OCI-LY3 (cell line): ENCODE data around the gene FYB2.

Experiments
- H2AFZ ChIP-seq: fragments of 200-600, 300-600 bp; shearing (Covaris generic); 2 replicates; pipeline ENCODE4 v1.6.0; 2014; ENCODE audit warnings: antibody characterized with exemption, low read depth, low read length
- H3K27ac ChIP-seq: fragments of 200-600, 300-600 bp; sonication (generic); 2 replicates; pipeline ENCODE4 v1.5.1; 2014; ENCODE audit warnings: mild to moderate bottlenecking, low read length, moderate library complexity, mixed read lengths
- H3K27me3 ChIP-seq: fragments of 200-600, 300-600 bp; sonication (generic); 2 replicates; pipeline ENCODE4 v1.6.1; 2014; ENCODE audit warnings: low read depth, low read length, mixed read lengths
- H3K36me3 ChIP-seq: fragments of 200-600, 300-600 bp; sonication (generic); replicated peaks from 2 replicates; pipeline ENCODE3; 2014; ENCODE audit warnings: low read depth, low read length, mixed read lengths
- H3K4me1 ChIP-seq: fragments of 300-600, 200-600 bp; sonication (generic); 2 replicates; pipeline ENCODE4 v1.6.1; 2014; ENCODE audit warnings: low read length, mixed read lengths
- H3K4me2 ChIP-seq: fragments of 200-600, 300-600 bp; sonication (generic); 2 replicates; pipeline ENCODE4 v1.6.1; 2014; ENCODE audit warnings: low read length, mixed read lengths
- H3K4me3 ChIP-seq: fragments of 300-600, 200-600 bp; sonication (generic); 2 replicates; pipeline ENCODE4 v1.5.1; 2014; ENCODE audit warnings: antibody characterized with exemption, mild to moderate bottlenecking, low read length, moderate library complexity
- H3K79me2 ChIP-seq: fragments of 300-600, 200-600 bp; shearing (Covaris generic); 2 replicates; pipeline ENCODE4 v1.6.1; 2014; ENCODE audit warnings: mild to moderate bottlenecking, low read length, mixed read lengths
- H3K9ac ChIP-seq: fragments of 300-600, 200-600 bp; shearing (Covaris generic); 2 replicates; pipeline ENCODE4 v1.6.0; 2014; ENCODE audit warnings: mild to moderate bottlenecking, low read length, moderate library complexity
- H3K9me3 ChIP-seq: fragments of 200-600, 300-600 bp; shearing (Covaris generic); 2 replicates; pipeline ENCODE4 v1.6.1; 2014; ENCODE audit warnings: low read length, mixed read lengths; ENCODE audit not compliant: insufficient read depth
- H4K20me1 ChIP-seq: fragments of 200-600, 300-600 bp; sonication (generic); 2 replicates; pipeline ENCODE4 v1.6.1; 2016; ENCODE audit warnings: low read length, mixed read lengths; ENCODE audit not compliant: insufficient read depth
- EZH2phosphoT487 ChIP-seq: fragments of 200-600 bp; shearing (Covaris generic); IDR thresholded peaks from 2 replicates; pipeline ENCODE4 v1.6.1; 2018; ENCODE audit warnings: antibody characterized with exemption, mixed run types, low read depth
- TF ChIP-seq, protein P1 (sequence below): fragments of 200-600, 300-600 bp; sonication (generic); IDR thresholded peaks from 2 replicates; pipeline ENCODE4 v1.5.1; 2014; ENCODE audit warnings: antibody characterized with exemption, low read length, low read depth

The FYB2 gene

DNA sequence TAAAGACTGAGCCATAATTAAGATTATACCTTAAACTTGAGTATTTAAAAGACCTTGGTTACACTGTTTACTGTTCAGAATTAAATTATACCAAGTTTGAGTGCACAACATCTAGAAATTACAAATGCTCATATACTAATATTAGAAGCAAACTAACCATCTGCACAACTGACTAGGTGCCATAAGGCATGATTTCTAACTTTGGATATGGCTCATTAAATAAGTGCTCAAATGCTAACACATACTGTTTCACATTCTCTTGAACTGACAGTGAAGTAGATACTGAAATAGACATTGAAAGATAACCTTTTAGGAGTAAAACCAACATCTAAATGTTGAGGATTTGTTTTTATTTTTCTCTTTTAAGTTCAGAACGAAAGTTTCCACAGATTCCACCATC lies 100.0 kb downstream of the FYB2 start:
- Histone ChIP-seq H3K79me2 (no peaks in the 10 kb centered on the region), H4K20me1 (no peaks in the 10 kb centered on the region), H3K36me3 (no peaks in the 10 kb centered on the region), H3K27me3 (no peaks in the 10 kb centered on the region), H3K4me1 (no peaks in the 10 kb centered on the region), H3K4me3 (no peak overlapping the region), H3K4me2 (no peak overlapping the region), H3K9ac (no peak overlapping the region), H3K9me3 (no peaks in the 10 kb centered on the region), H2AFZ (no peak overlapping the region), H3K27ac (no peak overlapping the region)
- TF ChIP-seq EZH2phosphoT487, result no peak
- TF ChIP-seq, protein P1, sequence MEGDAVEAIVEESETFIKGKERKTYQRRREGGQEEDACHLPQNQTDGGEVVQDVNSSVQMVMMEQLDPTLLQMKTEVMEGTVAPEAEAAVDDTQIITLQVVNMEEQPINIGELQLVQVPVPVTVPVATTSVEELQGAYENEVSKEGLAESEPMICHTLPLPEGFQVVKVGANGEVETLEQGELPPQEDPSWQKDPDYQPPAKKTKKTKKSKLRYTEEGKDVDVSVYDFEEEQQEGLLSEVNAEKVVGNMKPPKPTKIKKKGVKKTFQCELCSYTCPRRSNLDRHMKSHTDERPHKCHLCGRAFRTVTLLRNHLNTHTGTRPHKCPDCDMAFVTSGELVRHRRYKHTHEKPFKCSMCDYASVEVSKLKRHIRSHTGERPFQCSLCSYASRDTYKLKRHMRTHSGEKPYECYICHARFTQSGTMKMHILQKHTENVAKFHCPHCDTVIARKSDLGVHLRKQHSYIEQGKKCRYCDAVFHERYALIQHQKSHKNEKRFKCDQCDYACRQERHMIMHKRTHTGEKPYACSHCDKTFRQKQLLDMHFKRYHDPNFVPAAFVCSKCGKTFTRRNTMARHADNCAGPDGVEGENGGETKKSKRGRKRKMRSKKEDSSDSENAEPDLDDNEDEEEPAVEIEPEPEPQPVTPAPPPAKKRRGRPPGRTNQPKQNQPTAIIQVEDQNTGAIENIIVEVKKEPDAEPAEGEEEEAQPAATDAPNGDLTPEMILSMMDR, result no peak

DNA sequence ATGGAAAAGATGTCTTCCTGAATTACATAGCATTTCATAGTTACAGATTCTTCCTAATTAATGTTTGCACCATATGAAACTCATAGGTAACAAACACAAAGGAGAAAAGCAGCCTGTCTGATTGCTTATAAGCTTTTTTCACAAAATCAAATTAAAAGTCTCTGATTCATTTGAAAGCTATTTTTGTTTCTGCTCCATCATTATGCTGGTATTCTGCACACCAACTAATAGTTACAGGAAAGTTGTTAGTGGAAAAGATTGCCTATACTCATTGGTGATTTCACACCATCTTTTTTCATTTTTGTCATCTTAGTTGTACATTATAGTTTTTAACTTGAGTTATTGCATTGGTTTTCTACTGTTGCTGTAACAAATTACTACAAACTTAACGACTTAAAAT lies 104.0 kb downstream of the FYB2 start:
- no peak overlapping the region for H3K4me3 ChIP-seq
- no peaks in the 10 kb centered on the region for H3K9me3 ChIP-seq
- H4K20me1 ChIP-seq, result no peaks in the 10 kb centered on the region
- H3K27me3 ChIP-seq, result no peaks in the 10 kb centered on the region
- H3K79me2 ChIP-seq, result no peaks in the 10 kb centered on the region
- no peak overlapping the region for H2AFZ ChIP-seq
- no peak overlapping the region for H3K9ac ChIP-seq
- TF ChIP-seq, protein P1, result no peak
- no peak for TF ChIP-seq EZH2phosphoT487
- H3K4me1 ChIP-seq, result no peaks in the 10 kb centered on the region
- no peaks in the 10 kb centered on the region for H3K36me3 ChIP-seq
- no peak overlapping the region for H3K27ac ChIP-seq
- H3K4me2 ChIP-seq, result no peak overlapping the region

DNA sequence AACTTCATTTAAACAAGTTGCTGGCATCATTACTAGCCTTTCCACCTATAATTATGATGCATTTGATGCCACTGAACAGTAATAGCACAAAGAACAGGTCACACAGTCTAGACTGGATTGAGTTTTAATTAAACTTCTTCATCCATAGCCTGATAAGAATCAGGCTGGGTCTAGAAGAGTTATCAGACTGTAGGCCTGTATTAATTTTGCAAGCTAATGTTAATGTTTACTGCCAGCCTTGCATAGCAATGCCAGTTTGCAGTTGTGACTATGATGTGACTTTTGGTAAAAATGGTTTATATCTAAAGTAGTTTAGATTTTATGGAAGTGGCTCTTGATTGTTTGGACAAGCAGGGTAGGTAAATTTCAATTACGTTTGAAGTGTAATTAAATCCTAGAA lies 106.1 kb downstream of the FYB2 start:
- Histone ChIP-seq H2AFZ (no peak overlapping the region), H3K9me3 (no peaks in the 10 kb centered on the region), H4K20me1 (no peaks in the 10 kb centered on the region), H3K27me3 (no peaks in the 10 kb centered on the region), H3K36me3 (no peaks in the 10 kb centered on the region), H3K9ac (no peak overlapping the region), H3K4me1 (no peaks in the 10 kb centered on the region), H3K4me3 (no peak overlapping the region), H3K79me2 (no peaks in the 10 kb centered on the region), H3K4me2 (no peak overlapping the region), H3K27ac (no peak overlapping the region)
- no peak for TF ChIP-seq EZH2phosphoT487
- TF ChIP-seq, protein P1, result no peak

DNA sequence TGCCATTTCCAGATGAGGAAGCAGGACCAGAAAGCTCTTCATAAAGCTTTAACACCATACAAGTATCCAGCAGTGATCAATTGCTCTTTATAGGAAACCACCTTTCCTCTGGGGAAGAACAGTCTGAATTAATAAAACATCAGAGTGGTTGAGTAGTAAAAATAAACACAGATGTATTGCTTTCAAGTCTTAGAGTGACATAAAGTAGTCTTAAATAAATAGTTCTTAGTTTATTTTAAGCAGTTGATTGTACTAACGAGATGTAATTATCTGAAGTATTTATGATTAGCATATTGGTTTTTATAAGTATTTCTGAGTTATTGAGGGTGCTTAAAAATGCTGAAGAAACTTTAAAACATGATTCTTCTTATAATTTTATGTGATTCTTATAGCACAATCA lies 107.1 kb downstream of the FYB2 start:
- no peaks in the 10 kb centered on the region for H3K36me3 ChIP-seq

DNA sequence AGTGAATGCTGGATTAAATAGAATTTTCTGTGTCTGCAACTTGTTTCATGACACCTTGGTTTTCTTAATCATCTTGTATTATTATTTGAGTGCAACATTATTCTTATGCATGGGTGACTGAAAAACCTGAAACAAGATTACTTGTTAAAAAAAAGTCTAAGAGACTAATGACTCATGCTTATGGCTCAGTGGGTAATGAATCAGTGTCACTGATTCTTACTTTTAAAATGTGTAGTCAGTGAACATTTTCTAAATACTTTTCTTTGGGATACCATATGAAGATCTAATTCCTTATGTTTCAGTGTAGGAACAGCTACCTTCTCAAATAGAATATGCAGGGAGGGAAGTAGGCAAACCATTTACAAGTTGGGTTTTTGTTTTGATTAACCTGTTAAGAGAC lies 108.6 kb downstream of the FYB2 start:
- Histone ChIP-seq H3K9ac (no peak overlapping the region), H3K4me2 (no peak overlapping the region), H3K79me2 (no peaks in the 10 kb centered on the region), H4K20me1 (no peaks in the 10 kb centered on the region), H3K4me3 (no peak overlapping the region), H3K36me3 (no peaks in the 10 kb centered on the region), H3K4me1 (no peaks in the 10 kb centered on the region), H3K9me3 (no peaks in the 10 kb centered on the region), H2AFZ (no peak overlapping the region), H3K27me3 (no peaks in the 10 kb centered on the region), H3K27ac (no peak overlapping the region)
- TF ChIP-seq, protein P1, result no peak
- no peak for TF ChIP-seq EZH2phosphoT487

More for the DNA sequence above, 107.1 kb downstream of the FYB2 start:
- TF ChIP-seq EZH2phosphoT487, result no peak
- Histone ChIP-seq H3K79me2 (no peaks in the 10 kb centered on the region), H3K4me2 (no peak overlapping the region), H4K20me1 (no peaks in the 10 kb centered on the region), H3K4me1 (no peaks in the 10 kb centered on the region), H3K9me3 (no peaks in the 10 kb centered on the region), H3K4me3 (no peak overlapping the region), H3K27ac (no peak overlapping the region), H2AFZ (no peak overlapping the region), H3K27me3 (no peaks in the 10 kb centered on the region), H3K9ac (no peak overlapping the region)
